GM18520 (cell line): ENCODE measurements around the gene CTCFL.
A peak's percentile ranks its signal among the peaks of the same experiment; 100 is the strongest.
"Not testable (repeated sequence)": the region's sequence is repeated elsewhere in the genome, so short reads cannot be mapped to it uniquely, and the experiment has no call there.

Experiments
- ATAC-seq: cut with Tn5 transposase; IDR thresholded peaks from one replicate; pipeline ENCODE4 v1.9.1; 2021; ENCODE audit not compliant: unreplicated experiment

The CTCFL gene

GRCh38 chr20:57483287-57484050 lies 41.5 kb downstream of the CTCFL start:
- ATAC-seq, result peak; percentile 50

GRCh38 chr20:57482796-57483195 lies 42.1 kb downstream of the CTCFL start:
- ATAC-seq, result no peak

- no peak for ATAC-seq
Measured at GRCh38 chr20:57482148-57482547, 42.8 kb downstream of the CTCFL start.

GRCh38 chr20:57481281-57481711 lies 43.6 kb downstream of the CTCFL start:
- no peak for ATAC-seq

- ATAC-seq, result peak; percentile 42
Measured at GRCh38 chr20:57480444-57481160, 44.3 kb downstream of the CTCFL start.

- no peak for ATAC-seq
Measured at GRCh38 chr20:57479196-57479595, 45.7 kb downstream of the CTCFL start.

- ATAC-seq, result no peak
Measured at GRCh38 chr20:57478176-57478575, 46.8 kb downstream of the CTCFL start.

- ATAC-seq, result no peak
Measured at GRCh38 chr20:57476641-57477461, 48.1 kb downstream of the CTCFL start.

GRCh38 chr20:57476084-57476526 lies 48.8 kb downstream of the CTCFL start:
- peak; percentile 29 for ATAC-seq

- ATAC-seq, result no peak
Measured at GRCh38 chr20:57475388-57476083, 49.4 kb downstream of the CTCFL start.

- ATAC-seq, result no peak
Measured at GRCh38 chr20:57474816-57475215, 50.1 kb downstream of the CTCFL start.

- no peak for ATAC-seq
Measured at GRCh38 chr20:57474205-57474604, 50.7 kb downstream of the CTCFL start.

- ATAC-seq, result no peak
Measured at GRCh38 chr20:57473246-57474048, 51.5 kb downstream of the CTCFL start.

GRCh38 chr20:57472474-57472873 lies 52.5 kb downstream of the CTCFL start:
- ATAC-seq, result not testable (repeated sequence)

GRCh38 chr20:57471496-57472372 lies 53.2 kb downstream of the CTCFL start:
- ATAC-seq, result no peak

GRCh38 chr20:57470666-57471495 lies 54.1 kb downstream of the CTCFL start:
- no peak for ATAC-seq

- ATAC-seq, result no peak
Measured at GRCh38 chr20:57470212-57470522, 54.8 kb downstream of the CTCFL start.
